GDM1 (cell line): Measurements from ENCODE around the gene KDELR3.

Experiments used
- DNase-seq: peaks from one replicate; lab custom pipeline; 2025; lab: John Stamatoyannopoulos, UW

The KDELR3 gene

DNA sequence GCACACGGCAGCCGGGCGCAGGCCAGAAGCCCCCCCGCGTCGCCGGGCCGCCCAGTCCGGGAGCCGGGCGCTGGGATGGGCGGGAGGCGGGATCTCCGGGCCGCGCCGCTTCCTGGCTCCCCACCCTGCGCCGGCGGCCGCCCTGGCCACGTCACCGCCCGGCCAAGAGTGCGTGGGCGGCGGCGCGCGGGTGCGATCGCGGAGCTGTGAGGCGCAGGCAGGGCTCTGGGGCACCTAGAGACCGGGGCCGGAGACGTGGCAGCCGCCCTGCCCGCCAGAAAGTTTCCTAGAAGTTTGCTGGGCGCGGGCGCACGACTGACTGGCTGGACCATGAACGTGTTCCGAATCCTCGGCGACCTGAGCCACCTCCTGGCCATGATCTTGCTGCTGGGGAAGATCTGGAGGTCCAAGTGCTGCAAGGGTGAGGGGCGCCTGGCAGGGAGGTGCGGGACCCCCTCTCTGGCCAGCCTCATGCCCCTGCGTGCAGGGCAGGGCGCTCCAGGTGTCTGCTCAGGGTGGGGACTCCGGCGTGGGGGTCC, at the start of gene KDELR3:
Gene KDELR3 (plus strand): TSS at position 193 of the 539 bp plus-strand sequence. CDS start 138 bp downstream, at position 331.
- no peak for DNase-seq

DNA sequence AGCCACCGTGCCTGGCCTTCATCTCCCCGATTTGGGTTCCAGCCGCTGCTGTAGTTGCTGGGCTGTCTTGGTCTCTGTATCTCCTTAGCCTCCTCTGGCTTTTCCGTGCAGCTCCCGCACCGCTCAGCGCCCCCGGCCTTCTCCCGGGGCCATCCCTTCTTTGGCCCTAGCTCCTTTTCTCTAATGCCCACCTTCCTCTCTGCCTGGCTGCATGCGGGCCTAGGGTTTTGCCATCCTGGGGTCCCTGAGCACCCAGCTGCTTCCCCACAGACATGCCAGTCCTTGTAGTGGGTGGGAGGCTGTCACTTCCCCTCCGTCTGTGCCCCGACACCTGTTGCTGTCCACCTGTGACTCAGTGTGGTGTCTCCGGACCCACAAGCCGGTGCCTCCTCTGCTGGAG, 49.3 kb upstream of the KDELR3 start:
- no peak for DNase-seq

- no peak for DNase-seq
Observed at GRCh38 chr22:38419121-38419857, 48.6 kb upstream of the KDELR3 start.

DNA sequence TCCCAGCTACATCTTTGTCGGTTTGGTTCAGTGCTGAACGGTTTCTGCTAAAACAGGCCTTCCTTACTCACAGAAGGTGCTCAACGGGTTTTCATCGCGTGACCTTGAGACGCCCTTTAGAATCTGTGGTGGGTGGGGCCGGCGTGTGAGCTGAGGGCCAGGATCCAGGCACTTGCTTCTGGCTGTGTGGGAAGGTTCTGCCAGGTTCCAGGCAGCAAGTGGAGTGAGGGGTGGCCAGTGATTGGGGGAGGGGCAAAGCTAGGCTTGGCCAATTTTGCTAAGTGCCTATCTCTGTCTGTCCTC, 48.1 kb upstream of the KDELR3 start:
- DNase-seq: no peak

DNA sequence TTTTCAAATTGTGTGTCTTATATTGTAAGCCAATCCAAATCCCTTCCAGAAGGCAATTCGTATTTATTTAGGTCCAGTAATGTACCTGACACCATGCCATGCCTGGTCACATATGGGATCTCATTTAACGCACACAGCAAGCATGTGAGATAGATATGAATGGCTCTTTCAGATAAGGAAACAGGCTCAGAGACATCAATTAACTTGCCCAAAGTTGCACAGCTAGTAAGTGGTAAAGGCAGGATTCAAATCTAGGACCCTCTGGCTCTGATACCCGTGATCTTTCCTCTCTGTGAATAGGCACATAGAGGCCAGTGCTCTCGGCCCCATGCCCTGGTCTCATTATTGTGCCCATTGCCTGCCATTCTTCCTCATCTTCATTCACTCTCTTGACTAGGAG, 47.2 kb upstream of the KDELR3 start:
- DNase-seq: no peak

- DNase-seq: no peak
Observed at GRCh38 chr22:38422611-38423511, 45.0 kb upstream of the KDELR3 start.

DNA sequence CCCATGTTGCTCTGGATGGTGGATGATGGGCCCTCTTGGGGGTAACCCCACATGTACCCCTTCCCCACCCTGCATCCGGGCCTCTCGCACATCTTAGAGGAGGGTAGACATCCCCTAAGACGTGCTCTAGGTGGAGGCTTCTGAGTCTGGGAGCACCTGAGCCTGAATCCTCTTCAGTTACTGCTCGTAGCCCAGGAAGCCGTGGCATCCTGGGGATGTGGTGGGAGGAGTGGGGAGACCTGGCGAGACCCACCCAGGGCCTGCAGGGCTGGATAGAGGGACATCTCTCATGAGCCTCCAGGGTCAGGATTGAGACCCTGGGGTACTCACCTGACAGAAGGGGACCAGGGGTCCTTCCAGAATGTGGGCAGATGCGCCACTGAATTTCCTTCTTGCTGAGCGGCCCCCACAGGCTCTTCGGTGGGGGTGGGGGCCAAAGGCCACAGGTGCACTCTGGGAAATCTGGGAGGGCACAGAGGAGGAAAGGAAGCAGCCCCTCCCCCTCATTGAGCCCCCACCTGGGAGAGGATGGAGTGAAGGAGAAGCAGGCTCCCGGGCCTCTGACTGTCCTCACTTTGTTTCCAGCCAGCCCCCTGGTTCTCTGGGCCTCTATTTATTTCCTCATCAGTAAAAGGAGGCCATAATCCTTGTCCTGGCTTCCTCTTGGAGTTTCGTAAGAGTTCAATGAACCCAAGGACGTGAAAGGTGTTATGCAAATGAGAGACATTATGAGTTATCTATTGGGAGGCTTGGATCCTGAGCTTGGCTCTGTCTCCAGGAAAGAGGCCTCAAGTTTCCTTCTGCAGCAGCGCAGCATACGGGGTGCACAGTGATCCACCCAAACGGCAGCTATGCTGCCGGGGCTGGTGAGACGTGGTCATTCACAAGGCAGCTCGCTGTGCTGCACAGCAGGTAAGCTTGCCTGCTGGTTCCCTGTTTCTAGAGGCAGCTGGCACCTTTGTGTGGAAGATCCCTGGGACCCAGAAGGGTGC, 44.1 kb upstream of the KDELR3 start:
- DNase-seq: no peak

DNA sequence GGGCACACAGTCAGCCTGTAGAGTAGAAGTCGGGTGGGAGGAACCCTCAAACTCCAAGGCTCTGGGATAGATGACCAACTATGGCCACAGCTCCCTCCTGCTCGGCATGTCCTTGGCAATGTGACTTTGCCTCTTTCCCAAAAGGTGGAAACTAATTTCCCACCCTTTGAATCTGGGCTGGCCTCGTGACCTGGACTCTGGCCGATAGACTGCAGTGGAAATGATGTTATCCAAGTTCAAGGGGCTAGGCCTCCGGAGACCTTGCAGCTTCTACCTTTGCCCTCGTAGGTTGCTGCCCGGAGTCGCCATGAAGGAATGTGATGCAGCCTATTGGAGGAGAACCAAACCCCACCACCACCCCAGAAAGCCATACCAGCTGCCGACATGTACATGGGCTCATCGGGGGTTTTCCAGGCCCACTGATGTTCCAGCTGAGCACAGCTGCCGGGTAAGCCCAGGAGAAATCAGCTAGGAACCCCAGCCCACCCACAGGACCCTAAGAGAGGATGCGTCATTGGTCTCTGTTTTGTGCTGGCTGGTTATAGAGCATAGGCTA, 43.3 kb upstream of the KDELR3 start:
- no peak for DNase-seq

DNA sequence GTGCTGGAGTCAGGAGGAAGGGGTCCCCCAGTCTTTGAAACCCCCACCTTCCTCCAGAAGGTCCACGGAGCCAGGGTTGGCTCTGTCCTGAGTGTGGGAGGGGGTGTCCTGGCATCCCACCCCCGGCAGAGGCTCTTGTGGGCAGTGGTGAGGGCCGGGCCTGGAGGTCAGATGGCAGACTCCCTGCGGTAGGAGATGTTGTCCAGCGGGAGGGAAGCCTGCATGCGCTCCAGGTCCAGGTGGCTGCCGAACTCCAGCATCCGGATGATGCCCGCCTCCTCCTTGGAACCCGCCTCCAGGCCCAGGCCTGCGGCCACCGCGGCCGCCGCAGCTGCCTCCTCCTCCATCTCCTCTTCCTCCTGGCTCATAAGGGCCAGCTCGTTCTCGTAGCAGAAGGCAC, 41.3 kb upstream of the KDELR3 start:
- no peak for DNase-seq

DNA sequence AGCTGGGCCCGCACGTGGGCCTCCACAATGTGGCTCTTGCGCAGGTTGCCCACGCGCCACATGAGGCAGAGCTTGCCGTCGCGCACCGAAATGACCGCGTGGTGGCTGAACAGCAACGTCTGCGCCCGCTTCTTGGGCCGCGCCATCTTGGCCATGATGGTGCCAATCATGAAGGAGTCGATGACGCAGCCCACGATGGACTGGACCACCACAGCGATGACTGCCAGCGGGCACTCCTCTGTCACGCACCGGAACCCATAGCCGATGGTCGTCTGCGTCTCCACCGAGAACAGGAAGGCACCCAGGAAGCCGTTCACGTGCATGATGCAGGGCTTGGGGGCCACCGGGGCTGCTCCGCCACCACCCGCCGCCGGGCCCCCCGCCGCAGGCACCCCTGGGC, 40.4 kb upstream of the KDELR3 start:
- DNase-seq: no peak

- no peak for DNase-seq
Observed at GRCh38 chr22:38427940-38428339, 40.0 kb upstream of the KDELR3 start.

- no peak for DNase-seq
Observed at GRCh38 chr22:38428714-38429113, 39.2 kb upstream of the KDELR3 start.

- DNase-seq: no peak
Observed at GRCh38 chr22:38429499-38430068, 38.3 kb upstream of the KDELR3 start.

DNA sequence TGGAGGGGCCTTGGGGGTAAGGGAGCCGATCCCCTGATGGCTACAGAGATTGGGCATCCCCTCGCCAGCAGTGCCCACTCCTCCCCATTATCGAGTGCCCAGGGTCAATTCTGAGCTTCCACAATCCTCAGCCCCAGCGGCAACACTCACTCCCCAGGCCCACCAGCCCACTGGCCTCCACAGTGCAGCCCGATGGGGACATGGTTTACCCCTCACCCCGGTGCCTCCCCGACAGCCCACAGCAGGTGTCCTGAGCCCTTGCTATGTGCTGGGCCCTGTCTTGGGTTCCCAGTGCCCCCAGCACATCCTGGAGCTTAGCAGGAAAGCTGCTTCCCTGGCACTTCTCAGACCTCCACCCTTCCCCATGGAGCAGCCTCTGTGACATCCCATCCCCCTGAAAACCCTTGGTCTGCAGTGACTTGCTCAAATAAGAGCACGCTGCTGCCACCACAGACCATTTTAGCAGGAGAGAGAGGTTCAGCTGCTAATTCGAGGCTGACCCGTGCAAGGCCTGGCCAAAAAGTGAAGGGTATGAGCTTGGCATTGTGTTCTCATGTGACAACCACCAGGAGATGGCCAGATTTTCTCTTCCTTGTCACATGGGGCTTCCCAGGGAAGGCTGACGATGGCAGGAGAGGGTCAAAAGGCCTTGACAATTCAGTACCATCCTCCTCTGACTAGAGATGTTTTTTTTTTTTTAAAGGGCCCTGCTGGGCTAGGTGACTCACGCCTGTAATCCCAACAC, 36.5 kb upstream of the KDELR3 start:
- DNase-seq: no peak

DNA sequence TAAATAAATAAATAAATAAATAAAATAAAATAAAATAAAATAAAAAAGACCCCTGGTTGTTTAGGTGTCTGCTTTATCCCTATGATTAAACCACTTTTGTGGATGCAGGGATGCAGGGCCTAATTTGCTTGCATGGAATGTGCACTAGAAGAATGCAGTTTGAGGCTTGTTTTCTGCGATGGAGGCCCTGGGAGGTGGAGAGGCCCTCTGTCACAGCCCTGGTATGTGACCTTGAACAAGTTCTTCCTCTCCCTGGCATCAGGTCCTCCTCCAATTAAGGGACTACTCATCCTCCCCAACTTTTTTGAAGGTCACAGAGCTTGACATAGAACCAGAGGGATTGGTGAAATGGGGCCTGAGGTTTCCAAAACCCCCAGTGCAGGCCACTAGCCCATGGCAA, 35.6 kb upstream of the KDELR3 start:
- no peak for DNase-seq

DNA sequence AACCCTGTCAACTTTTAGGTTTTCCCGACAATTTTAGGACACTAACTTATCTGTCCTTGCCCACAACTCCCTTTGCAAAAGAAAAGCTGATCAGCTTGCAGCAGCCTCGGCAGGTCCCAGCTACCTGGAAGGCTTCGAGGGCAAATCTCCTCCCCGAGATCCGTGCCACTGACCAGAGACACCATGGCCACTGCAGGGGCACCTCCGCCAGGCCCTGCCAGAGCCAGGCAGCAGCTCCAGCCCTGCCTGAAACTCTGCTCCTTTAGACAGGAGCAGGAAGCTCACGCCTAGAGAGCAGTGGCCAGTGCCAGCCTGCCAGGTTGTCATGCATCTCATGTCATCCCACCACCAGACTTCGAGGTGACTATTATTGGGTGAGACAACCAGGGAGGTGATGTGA, 34.0 kb upstream of the KDELR3 start:
- DNase-seq: no peak

DNA sequence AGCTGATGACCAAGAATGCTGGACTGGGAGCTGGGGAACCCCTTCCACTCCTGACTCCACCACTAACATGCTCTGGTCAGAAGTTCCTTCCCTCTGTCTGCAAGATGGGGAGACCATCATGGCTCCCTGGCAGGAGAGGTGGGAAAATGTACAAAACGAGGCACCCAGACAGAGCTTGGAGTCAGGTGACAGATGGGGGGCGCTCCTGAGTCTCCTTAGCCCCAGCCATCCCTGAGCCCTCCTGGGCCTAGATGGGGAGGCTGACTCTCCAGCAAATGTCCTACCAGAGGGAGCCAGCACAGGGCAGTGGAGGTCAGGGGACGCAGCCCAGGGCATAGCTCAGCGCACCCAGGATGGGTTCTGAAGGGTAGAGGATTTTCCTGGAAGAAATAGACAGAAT, 32.9 kb upstream of the KDELR3 start:
- no peak for DNase-seq

DNA sequence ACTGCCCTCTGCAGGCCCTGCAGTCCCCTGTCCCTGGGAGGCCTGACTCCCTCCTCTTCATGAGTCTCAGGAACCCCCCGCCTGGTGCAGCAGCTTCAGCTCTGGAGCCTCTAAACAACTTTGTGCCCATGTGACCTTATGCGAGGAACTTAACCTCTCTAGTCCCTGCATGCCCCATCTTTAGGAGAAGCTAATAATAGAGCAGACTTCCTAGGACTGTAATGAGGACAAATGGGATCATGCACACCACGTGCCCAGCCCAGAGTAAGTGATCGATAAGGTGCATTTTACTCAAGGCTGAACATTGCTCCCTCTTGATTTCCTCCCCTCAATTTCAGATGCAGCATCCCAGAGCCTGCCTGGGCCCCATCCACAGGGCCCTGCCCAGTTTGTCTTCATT, 31.9 kb upstream of the KDELR3 start:
- DNase-seq: no peak

DNA sequence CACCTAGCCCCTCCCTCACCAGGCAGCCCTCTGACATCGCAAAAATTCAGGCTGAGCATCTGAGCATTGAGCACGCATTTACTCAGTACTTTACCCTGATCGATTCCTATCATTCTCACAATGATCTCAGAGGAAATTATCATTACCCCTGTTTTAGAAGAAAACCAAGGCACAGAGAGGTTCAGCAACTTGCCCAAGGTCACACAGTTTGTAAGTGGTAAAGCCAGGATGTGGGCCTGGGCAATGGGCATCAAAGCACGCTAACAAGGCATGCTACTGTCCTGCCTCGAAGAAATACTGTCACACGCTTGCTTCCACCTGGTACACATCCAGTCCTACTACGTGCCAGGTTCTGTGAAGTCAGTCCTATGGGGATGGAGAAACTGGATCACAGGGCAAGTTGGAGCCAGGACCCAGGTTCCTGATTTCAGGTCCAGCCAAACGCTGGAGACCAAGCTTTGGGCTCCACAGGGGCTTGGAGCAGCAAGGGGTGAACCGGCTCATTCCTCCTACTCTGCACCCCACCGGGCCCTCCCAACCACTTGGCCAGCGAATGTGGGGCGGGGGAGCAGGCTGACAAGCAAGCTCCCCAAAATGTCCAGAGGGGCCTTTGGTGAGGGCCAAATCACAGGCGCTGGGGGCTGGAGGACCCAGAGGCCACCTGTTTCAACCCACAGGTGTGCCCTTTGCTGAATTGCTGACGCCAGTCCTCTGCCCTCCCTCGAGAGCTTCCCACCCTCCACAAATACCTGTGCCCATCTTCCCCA, 31.1 kb upstream of the KDELR3 start:
- DNase-seq: no peak

DNA sequence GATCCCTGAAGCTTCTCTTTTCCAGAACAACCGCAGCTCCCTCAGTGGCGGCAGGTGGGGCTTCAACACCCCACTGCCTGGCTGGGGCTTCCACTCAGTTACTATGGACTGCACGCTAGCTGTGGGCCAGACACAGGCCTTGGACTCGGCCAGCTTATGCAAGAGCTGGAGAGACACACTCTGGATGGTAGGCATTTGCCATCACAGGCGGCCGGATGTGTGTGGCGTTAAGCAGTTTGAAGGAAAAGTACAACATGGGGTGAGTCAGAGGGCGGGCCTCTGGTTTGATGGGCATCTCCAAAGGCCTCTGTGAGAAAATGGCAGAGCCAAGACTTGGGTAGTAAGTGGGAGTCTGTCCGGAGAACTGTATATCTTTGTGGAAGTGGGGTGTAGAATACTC, 30.5 kb upstream of the KDELR3 start:
- no peak for DNase-seq
